Ectodermal cell (in vitro differentiated cells): ENCODE data around the gene FOXO4.

Experiments used
- H3K27ac ChIP-seq: 2 replicates; pipeline ENCODE4 v1.7.0; 2013; ENCODE audit warnings: mild to moderate bottlenecking, low read depth, low read length; ENCODE audit not compliant: insufficient read depth, poor library complexity, severe bottlenecking
- H3K27me3 ChIP-seq: 2 replicates; pipeline ENCODE4 v1.7.0; 2013; ENCODE audit warnings: mild to moderate bottlenecking, low read length; ENCODE audit not compliant: insufficient read depth, control insufficient read depth, poor library complexity, severe bottlenecking
- H3K36me3 ChIP-seq: one replicate; pipeline ENCODE4 v1.7.0; 2013; ENCODE audit warnings: low read length; ENCODE audit not compliant: control insufficient read depth, insufficient read depth
- H3K4me1 ChIP-seq: one replicate; pipeline ENCODE4 v1.7.0; 2013; ENCODE audit warnings: low read length; ENCODE audit not compliant: control insufficient read depth, insufficient read depth
- H3K4me3 ChIP-seq: 2 replicates; pipeline ENCODE4 v1.7.0; 2013; ENCODE audit warnings: low read depth, low read length, control low read depth; ENCODE audit not compliant: insufficient read depth
- H3K9me3 ChIP-seq: 2 replicates; pipeline ENCODE4 v1.7.0; 2013; ENCODE audit warnings: mild to moderate bottlenecking, low read length, moderate library complexity; ENCODE audit not compliant: control insufficient read depth
- WGBS, 2 experiments: methylation state at CpG; one replicate each; pipeline ENCODE4 v1.1.7; 2013; ENCODE audit warnings: missing lambda C conversion rate in 2 of 2; 5-methylcytosine and 5-hydroxymethylcytosine counted together

FOXO4 gene

DNA sequence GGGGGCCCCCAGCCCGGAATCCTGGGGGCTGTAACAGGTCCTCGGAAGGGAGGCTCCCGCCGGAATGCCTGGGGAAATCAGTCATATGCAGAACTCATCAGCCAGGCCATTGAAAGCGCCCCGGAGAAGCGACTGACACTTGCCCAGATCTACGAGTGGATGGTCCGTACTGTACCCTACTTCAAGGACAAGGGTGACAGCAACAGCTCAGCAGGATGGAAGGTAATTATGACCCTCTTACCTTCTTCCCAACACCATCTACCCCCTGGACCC is 1.0 kb downstream of the FOXO4 start:
- peaks cover 48% of the 10 kb centered on the region for H3K27me3 ChIP-seq
- H3K36me3 ChIP-seq = no peaks in the 10 kb centered on the region
- H3K4me1 ChIP-seq = peaks cover 12% of the 10 kb centered on the region
- no peaks in the 10 kb centered on the region for H3K9me3 ChIP-seq
- H3K27ac ChIP-seq = no peak overlapping the region
- H3K4me3 ChIP-seq = peak overlapping the region; percentile 46
- 1% methylated on average over 9 of the region's 9 CpGs for WGBS, 2 experiments

GRCh38 chrX:71098302-71098701 is 2.7 kb downstream of the FOXO4 start:
- peaks cover 15% of the 10 kb centered on the region for H3K4me1 ChIP-seq
- H3K36me3 ChIP-seq = no peaks in the 10 kb centered on the region
- H3K4me3 ChIP-seq = no peak overlapping the region
- 31 to 44% methylated on average over 1 of the region's 2 CpGs for WGBS, 2 experiments
- no peaks in the 10 kb centered on the region for H3K9me3 ChIP-seq
- H3K27me3 ChIP-seq = peaks cover 48% of the 10 kb centered on the region
- no peak overlapping the region for H3K27ac ChIP-seq

- H3K27me3 ChIP-seq = peaks cover 48% of the 10 kb centered on the region
- WGBS, 2 experiments = 7 to 11% methylated on average over 5 of the region's 5 CpGs
- peaks cover 20% of the 10 kb centered on the region for H3K4me1 ChIP-seq
- H3K9me3 ChIP-seq = no peaks in the 10 kb centered on the region
- no peaks in the 10 kb centered on the region for H3K36me3 ChIP-seq
- no peak overlapping the region for H3K4me3 ChIP-seq
- no peak overlapping the region for H3K27ac ChIP-seq
Measured at GRCh38 chrX:71098951-71099506, 3.4 kb downstream of the FOXO4 start.

- 4% methylated on average over 4 of the region's 4 CpGs for WGBS, 2 experiments
- H3K4me3 ChIP-seq = no peak overlapping the region
- H3K9me3 ChIP-seq = no peaks in the 10 kb centered on the region
- H3K36me3 ChIP-seq = no peaks in the 10 kb centered on the region
- peaks cover 22% of the 10 kb centered on the region for H3K4me1 ChIP-seq
- peaks cover 48% of the 10 kb centered on the region for H3K27me3 ChIP-seq
- no peak overlapping the region for H3K27ac ChIP-seq
Measured at GRCh38 chrX:71099736-71100135, 4.1 kb downstream of the FOXO4 start.

- H3K4me3 ChIP-seq = no peak overlapping the region
- no peak overlapping the region for H3K27ac ChIP-seq
- no peaks in the 10 kb centered on the region for H3K36me3 ChIP-seq
- peaks cover 22% of the 10 kb centered on the region for H3K4me1 ChIP-seq
- WGBS, 2 experiments = 70% methylated on average over 31 of the region's 31 CpGs
- peaks cover 48% of the 10 kb centered on the region for H3K27me3 ChIP-seq
- no peaks in the 10 kb centered on the region for H3K9me3 ChIP-seq
Measured at GRCh38 chrX:71100581-71101505, 5.2 kb downstream of the FOXO4 start.

DNA sequence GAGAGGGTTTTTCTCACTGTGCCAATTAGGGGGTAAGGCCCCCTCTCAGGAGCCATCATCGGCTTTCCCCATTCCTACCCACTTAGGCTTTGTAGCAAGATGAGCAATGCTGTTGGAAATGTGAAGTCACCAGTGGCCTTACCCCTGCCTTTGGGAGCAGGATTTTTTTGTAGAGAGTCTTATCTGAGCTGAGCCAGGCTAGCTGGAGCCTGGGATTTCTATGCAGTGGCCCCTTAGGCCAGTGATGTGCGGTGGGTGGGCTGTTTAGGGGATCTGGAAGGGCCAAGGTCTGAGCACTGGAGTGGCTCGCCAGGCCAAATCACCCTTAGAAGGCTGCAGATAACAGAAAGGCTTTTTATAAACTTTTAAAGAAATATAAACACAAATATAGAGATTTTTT is 6.6 kb downstream of the FOXO4 start:
- H3K4me1 ChIP-seq = peaks cover 22% of the 10 kb centered on the region
- peaks cover 37% of the 10 kb centered on the region for H3K27me3 ChIP-seq
- no peaks in the 10 kb centered on the region for H3K36me3 ChIP-seq
- no peaks in the 10 kb centered on the region for H3K9me3 ChIP-seq
- H3K27ac ChIP-seq = no peak overlapping the region
- H3K4me3 ChIP-seq = no peak overlapping the region
- 50 to 66% methylated on average over 1 to 2 of the region's 3 CpGs for WGBS, 2 experiments

DNA sequence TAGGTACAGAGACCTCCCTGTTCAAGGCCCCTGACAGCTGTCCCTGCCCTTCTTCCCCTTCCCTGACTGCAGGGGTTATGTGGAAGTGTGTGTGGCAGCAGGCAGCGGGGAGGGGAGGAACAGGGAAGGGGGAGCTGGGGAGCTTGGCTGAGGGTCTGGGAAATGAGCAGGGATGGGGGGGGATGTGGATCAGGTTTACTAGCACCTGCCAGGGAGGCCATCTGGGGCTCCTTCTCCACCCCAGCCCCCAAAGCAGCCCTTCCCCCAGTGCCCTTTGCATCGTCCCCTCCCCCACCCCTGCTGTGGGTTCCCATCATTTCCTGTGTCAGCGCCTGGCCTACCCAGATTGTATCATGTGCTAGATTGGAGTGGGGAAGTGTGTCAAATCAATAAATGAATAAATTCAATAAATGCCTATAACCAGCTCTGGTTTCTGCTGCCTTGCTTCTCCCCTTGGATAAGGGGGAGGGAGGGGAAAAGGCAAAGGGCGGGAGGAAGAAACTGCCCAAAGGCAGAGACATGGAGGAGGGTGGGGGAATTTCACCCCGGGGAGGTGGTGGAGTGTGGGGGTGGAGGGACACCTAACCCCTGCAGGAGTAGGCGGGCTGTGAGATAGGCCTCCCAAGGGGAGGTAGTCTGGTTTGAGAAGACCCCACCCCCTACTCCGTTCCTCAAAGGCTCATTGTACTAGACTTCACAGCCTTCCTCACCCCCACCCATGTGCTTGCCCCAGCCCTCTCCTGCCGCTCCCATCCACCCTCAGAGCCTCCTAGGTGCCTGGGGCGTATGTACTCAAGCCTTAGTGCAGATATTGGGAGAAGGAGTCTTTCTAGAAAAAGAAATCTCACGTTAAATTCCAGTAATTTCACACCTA is 7.7 kb downstream of the FOXO4 start:
- peaks cover 26% of the 10 kb centered on the region for H3K27me3 ChIP-seq
- no peaks in the 10 kb centered on the region for H3K36me3 ChIP-seq
- no peaks in the 10 kb centered on the region for H3K9me3 ChIP-seq
- WGBS, 2 experiments = 4 to 5% methylated on average over 4 to 6 of the region's 10 CpGs
- peaks cover 29% of the 10 kb centered on the region for H3K4me1 ChIP-seq
- no peak overlapping the region for H3K4me3 ChIP-seq
- peak overlapping the region; percentile 44 for H3K27ac ChIP-seq

GRCh38 chrX:71105628-71106027 is 10.0 kb downstream of the FOXO4 start:
- 90 to 95% methylated on average over 3 of the region's 3 CpGs for WGBS, 2 experiments
- H3K27me3 ChIP-seq = peaks cover 4% of the 10 kb centered on the region
- no peaks in the 10 kb centered on the region for H3K9me3 ChIP-seq
- H3K27ac ChIP-seq = no peak overlapping the region
- H3K4me3 ChIP-seq = no peak overlapping the region
- H3K4me1 ChIP-seq = peaks cover 17% of the 10 kb centered on the region
- H3K36me3 ChIP-seq = no peaks in the 10 kb centered on the region

DNA sequence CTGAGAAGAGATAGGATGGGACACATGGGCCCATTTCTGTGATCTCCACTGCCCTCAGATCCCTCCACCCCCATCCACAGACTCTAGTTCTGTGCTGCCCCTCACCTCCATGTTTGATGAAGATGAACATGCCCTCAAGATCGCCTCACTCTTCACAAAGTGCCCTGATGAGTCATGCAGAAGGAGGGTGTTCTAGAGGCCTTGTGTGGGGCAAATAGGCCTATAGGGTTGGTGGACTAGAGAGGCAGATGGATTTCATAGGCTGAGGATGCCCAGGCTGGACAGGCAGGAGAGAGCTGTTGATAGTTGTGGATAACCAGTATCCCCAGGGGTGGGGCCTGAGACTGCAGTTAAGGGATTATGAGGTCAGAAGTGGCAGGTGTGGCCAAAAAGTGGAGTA is 10.8 kb downstream of the FOXO4 start, which contains the start of gene CXorf65:
Gene CXorf65 (minus strand): TSS at position 314 of the 400 bp plus-strand sequence. CDS start 184 bp downstream, at position 130.
- H3K4me3 ChIP-seq = no peak within 1 kb of the TSS
- no peaks in the 10 kb centered on the region for H3K27me3 ChIP-seq
- 93 to 100% methylated on average over 1 of the region's 1 CpG for WGBS, 2 experiments
- no peak within 1 kb of the TSS for H3K27ac ChIP-seq
- no peaks in the 10 kb centered on the region for H3K36me3 ChIP-seq
- H3K9me3 ChIP-seq = no peaks in the 10 kb centered on the region
- peaks cover 17% of the 10 kb centered on the region for H3K4me1 ChIP-seq

DNA sequence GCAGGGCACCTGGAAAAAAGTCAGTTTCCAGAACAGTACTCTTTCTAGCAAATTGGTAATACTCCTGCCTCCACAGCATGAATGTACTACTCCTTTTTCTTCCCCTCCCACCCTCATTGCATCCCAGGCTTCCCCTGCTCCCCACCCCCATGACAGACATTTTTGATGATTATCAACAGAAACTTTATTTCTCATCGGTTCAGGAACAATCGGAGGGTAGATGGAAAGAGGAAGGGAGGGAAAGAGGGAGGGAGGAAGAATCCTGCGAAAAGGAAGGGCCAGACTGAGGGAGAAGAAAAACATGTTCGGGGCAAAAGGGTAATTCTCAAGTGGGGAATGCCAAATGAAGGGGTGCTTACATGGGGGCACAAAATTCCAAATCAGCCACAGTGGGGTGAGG is 11.6 kb downstream of the FOXO4 start:
- peaks cover 17% of the 10 kb centered on the region for H3K4me1 ChIP-seq
- WGBS, 2 experiments = 95 to 98% methylated on average over 4 of the region's 4 CpGs
- H3K4me3 ChIP-seq = no peak overlapping the region
- no peaks in the 10 kb centered on the region for H3K9me3 ChIP-seq
- H3K27ac ChIP-seq = no peak overlapping the region
- no peaks in the 10 kb centered on the region for H3K27me3 ChIP-seq
- no peaks in the 10 kb centered on the region for H3K36me3 ChIP-seq
